ENCODE data around the gene CFAP65.

- no peak for TF ChIP-seq CTCF (IDR thresholded peaks at IDR 0.05)
- TF ChIP-seq POLR2A (IDR thresholded peaks at IDR 0.05), result no peak
These were observed 17.3 kb downstream of the CFAP65 start for GRCh38 chr2:219024059-219024458.
